ENCODE measurements around the gene NEMP1. TPM values are rescaled to one million over a fixed set of nuclear protein-coding genes. Genes with fewer than 3 reads are reported as not detected.

Gene NEMP1
- total RNA-seq, 1 donor from 2014 or later = 32.0 TPM

DNA sequence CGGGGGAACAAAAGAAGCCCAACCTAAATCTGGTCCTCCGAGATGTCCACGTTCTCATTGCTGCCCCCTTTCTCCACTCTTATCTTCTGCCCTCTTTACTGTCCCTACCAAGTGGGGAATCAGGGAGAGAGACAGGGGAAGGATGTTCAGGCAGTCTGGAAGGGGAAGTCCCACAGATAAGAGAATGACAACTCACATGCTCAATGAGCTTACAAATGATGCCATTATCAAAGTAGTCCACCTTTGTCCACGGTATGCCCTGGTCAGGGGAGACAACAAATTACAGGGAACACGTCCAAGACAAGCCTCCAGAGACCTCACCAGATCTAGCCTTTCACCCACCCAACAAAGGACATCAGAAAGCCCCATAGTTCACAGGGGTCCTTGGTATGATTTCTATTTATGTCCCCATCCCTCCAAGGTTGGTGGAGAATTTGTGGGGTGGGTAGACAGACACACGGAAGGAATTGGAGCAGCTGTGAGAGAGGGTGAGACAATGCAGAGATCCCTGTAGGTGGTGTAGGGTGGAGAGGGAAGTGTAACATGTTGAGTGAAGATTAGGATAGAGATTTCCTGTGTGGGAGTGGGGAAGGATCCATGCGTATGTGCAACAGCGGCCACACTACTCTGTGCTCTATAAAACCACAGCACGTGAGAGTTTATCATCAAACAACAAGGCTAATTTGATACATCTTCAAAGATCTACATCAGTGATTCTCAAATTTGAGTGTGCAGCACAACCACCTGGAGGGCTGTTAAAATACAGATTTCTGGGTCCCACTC, 39.4 kb downstream of the NEMP1 start:
- TF ChIP-seq, protein P1, sequence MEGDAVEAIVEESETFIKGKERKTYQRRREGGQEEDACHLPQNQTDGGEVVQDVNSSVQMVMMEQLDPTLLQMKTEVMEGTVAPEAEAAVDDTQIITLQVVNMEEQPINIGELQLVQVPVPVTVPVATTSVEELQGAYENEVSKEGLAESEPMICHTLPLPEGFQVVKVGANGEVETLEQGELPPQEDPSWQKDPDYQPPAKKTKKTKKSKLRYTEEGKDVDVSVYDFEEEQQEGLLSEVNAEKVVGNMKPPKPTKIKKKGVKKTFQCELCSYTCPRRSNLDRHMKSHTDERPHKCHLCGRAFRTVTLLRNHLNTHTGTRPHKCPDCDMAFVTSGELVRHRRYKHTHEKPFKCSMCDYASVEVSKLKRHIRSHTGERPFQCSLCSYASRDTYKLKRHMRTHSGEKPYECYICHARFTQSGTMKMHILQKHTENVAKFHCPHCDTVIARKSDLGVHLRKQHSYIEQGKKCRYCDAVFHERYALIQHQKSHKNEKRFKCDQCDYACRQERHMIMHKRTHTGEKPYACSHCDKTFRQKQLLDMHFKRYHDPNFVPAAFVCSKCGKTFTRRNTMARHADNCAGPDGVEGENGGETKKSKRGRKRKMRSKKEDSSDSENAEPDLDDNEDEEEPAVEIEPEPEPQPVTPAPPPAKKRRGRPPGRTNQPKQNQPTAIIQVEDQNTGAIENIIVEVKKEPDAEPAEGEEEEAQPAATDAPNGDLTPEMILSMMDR (conservative IDR thresholded peaks at IDR 0.05) = no peak
- Mint-ChIP-seq H3K4me3 (no peak overlapping the region), H3K27ac (no peak overlapping the region), H3K27me3 (peaks cover 31% of the 10 kb centered on the region), H3K4me1 (ENCODE audit: unreplicated experiment) (no peaks in the 10 kb centered on the region), H3K9me3 (no peaks in the 10 kb centered on the region), H3K36me3 (no peaks in the 10 kb centered on the region)
- no peak for DNase-seq (ENCODE audit: extremely low spot score, unreplicated experiment)

DNA sequence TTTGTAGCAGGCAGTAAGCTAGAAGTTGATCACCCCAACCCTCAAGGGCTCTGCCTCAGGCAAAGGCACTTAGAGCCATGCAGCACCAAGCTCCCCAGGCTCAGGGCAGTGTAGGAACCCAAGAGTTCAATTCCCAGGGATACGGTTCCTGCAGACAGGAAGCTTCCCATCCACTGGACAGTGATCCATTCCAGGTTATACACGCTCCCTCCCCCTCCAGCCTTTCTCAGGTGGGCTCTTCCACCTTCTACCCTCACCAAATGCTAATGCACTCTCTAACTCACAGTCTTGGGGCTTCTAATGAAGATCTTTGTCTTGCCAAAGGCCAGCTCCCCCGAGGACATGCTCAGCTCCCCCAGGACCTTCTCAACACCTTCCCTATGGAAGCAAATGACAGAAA, 41.3 kb downstream of the NEMP1 start:
- H3K4me3 Mint-ChIP-seq = no peak overlapping the region
- H3K9me3 Mint-ChIP-seq = no peaks in the 10 kb centered on the region
- H3K4me1 Mint-ChIP-seq (ENCODE audit: unreplicated experiment) = no peaks in the 10 kb centered on the region
- H3K27ac Mint-ChIP-seq = no peak overlapping the region
- no peaks in the 10 kb centered on the region for H3K36me3 Mint-ChIP-seq
- TF ChIP-seq, protein P1 (conservative IDR thresholded peaks at IDR 0.05) = no peak
- no peak for DNase-seq (ENCODE audit: extremely low spot score, unreplicated experiment)
- peaks cover 22% of the 10 kb centered on the region for H3K27me3 Mint-ChIP-seq

DNA sequence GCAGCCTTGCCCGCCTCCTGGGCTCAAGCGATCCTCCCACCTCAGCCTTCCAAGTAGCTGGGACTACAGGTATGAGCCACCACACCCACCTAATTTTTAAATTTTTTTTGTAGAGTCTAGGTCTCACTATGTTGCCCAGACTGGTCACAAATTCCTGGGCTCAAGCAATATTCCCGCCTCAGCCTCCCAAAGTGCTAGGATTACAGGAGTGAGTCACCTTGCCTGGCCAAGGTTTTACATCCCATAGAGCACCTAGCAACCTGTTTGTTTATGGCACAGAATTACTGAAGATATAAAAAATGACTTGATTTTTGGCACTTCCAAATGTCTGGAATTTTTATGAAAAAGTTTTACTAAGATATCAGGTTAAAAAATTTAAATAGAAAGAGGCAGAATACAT, 45.2 kb downstream of the NEMP1 start:
- no peak for DNase-seq (ENCODE audit: extremely low spot score, unreplicated experiment)
- H3K27me3 Mint-ChIP-seq = no peaks in the 10 kb centered on the region
- TF ChIP-seq, protein P1 (conservative IDR thresholded peaks at IDR 0.05) = no peak
- H3K9me3 Mint-ChIP-seq = no peaks in the 10 kb centered on the region
- H3K36me3 Mint-ChIP-seq = no peaks in the 10 kb centered on the region
- no peak overlapping the region for H3K27ac Mint-ChIP-seq
- H3K4me3 Mint-ChIP-seq = no peak overlapping the region
- peaks cover 7% of the 10 kb centered on the region for H3K4me1 Mint-ChIP-seq (ENCODE audit: unreplicated experiment)

DNA sequence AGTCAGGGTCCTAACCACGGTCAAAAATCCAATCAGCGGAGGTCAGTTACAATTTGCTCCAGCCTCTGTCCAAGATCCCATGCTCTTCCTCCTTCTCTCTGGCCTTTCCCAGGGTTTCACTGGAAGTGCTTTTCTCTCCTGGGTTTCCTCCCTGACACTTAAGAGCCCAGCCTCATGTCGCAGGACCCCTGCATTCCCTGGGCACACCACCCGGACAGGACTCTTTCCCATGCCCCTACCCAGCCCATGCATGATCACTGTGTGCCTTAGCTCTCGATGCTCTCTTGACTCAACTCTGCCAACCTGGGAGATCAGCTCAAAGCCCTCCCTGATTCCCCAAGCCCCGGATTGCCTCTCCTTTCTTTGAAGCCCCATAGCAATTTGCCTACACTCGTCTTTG, 46.8 kb downstream of the NEMP1 start:
- DNase-seq (ENCODE audit: extremely low spot score, unreplicated experiment) = no peak
- Mint-ChIP-seq H3K27ac (no peak overlapping the region), H3K9me3 (no peaks in the 10 kb centered on the region), H3K4me3 (no peak overlapping the region), H3K4me1 (ENCODE audit: unreplicated experiment) (peaks cover 16% of the 10 kb centered on the region), H3K27me3 (peaks cover 4% of the 10 kb centered on the region), H3K36me3 (no peaks in the 10 kb centered on the region)
- TF ChIP-seq, protein P1 (conservative IDR thresholded peaks at IDR 0.05) = no peak

DNA sequence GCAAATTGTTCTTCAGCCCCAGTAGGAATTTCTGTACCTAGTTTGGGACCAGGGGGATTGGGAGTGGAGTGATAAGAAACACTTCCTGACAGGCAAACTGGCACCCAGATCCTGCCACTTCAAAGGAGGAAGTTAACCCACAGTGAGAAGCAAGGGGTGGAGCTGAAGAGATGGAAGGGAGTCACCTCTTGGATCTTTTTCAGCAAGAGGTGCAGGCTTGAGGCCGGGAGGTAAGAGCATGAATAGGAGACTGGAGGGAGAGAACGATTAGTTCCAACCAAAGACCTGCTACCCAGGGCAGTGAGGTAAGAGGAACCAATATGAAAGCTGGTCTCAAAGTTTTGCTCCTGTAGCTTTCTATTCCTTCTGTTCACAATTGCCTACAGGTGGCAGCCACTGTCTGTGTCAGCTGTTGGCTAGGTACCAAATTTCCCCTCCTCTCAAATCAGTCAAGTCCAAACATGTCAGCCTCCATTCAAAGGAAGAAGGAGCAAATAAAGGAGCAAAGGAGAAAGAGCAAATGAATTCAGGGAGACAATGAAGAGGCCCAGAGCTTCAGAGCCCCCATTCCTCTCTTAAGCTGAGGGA, 47.4 kb downstream of the NEMP1 start:
- Mint-ChIP-seq H3K4me3 (no peak overlapping the region), H3K27me3 (peaks cover 4% of the 10 kb centered on the region), H3K36me3 (no peaks in the 10 kb centered on the region), H3K27ac (peak overlapping the region; percentile 22), H3K4me1 (ENCODE audit: unreplicated experiment) (peaks cover 21% of the 10 kb centered on the region), H3K9me3 (no peaks in the 10 kb centered on the region)
- no peak for DNase-seq (ENCODE audit: extremely low spot score, unreplicated experiment)
- TF ChIP-seq, protein P1 (conservative IDR thresholded peaks at IDR 0.05) = no peak

All from type B pancreatic cell (in vitro differentiated cells).